Transverse colon (tissue), 4 donors: ENCODE measurements around the gene GLI1. TPM values are rescaled to one million over a fixed set of nuclear protein-coding genes. Genes with fewer than 3 reads are reported as not detected.
"Not testable (repeated sequence)": the region's sequence is repeated elsewhere in the genome, so short reads cannot be mapped to it uniquely, and the experiment has no call there.

Experiments used
- DNase-seq: peaks from one replicate; pipeline ENCODE4 v3.0.0-alpha.2; 2019
- H3K27ac ChIP-seq, 4 donors: fragments of 200-600 bp; sonication (generic); 2 replicates each; pipeline ENCODE4 v1.5.1; 2016 to 2018; ENCODE audit warnings: inconsistent platforms in 4 of 4
- H3K27me3 ChIP-seq: fragments of 200-600 bp; sonication (generic); 2 replicates; pipeline ENCODE4 v1.5.1; 2017; ENCODE audit warnings: inconsistent platforms
- H3K36me3 ChIP-seq, 4 donors: fragments of 200-600 bp; sonication (generic); 2 replicates each; pipeline ENCODE4 v1.5.1; 2017 to 2019; ENCODE audit warnings: inconsistent platforms in 4 of 4
- H3K4me1 ChIP-seq, 4 donors: fragments of 200-600 bp; sonication (generic); 2 replicates each; pipeline ENCODE4 v1.5.1; 2017 to 2020; ENCODE audit warnings: inconsistent platforms in 4 of 4
- H3K4me3 ChIP-seq, 4 donors: fragments of 200-600 bp; sonication (generic); 1 replicate in 1 of 4; 2 replicates in 3 of 4; pipeline versions ENCODE4 v1.5.1 to v1.6.1; 2017 to 2019; ENCODE audit warnings: inconsistent platforms in 4 of 4
- H3K9me3 ChIP-seq, 2 donors: fragments of 200-600 bp; sonication (generic); 2 replicates each; pipeline ENCODE4 v1.5.1; 2017 to 2019; ENCODE audit warnings: inconsistent platforms in 2 of 2
- CTCF ChIP-seq, 5 experiments: fragments of 200-600 bp in 3 of 5; fragments of 450-650 bp in 2 of 5; sonication (generic) in 3 of 5; IDR thresholded peaks; 1 replicate in 2 of 5; 2 replicates in 3 of 5; pipeline ENCODE4 v1.5.1; 2016 to 2017; ENCODE audit warnings: antibody characterized with exemption in 5 of 5, inconsistent platforms in 3 of 5, mild to moderate bottlenecking in 2 of 5, moderate library complexity in 1 of 5
- EP300 ChIP-seq: sonication (generic); formaldehyde crosslinking; IDR thresholded peaks from one replicate; pipeline ENCODE4 v1.6.1; 2017; ENCODE audit warnings: antibody characterized with exemption, low read depth
- POLR2A ChIP-seq: fragments of 450-650 bp; IDR thresholded peaks from one replicate; pipeline ENCODE4 v1.6.1; 2016; ENCODE audit warnings: antibody characterized with exemption, mild to moderate bottlenecking, moderate library complexity
- POLR2AphosphoS5 ChIP-seq, 3 donors: sonication (generic); formaldehyde crosslinking; IDR thresholded peaks; one replicate each; pipeline ENCODE4 v1.6.1; 2016; ENCODE audit warnings: antibody characterized with exemption in 3 of 3
- WGBS, 2 donors: methylation state at CpG; one replicate each; pipeline ENCODE4 v1.1.5; 2018; ENCODE audit warnings: low coverage in 1 of 2; 5-methylcytosine and 5-hydroxymethylcytosine counted together
- in situ Hi-C, 4 donors: fragments of 200-750 bp; cut with MboI; loops; one replicate each; pipeline versions ENCODE4 v1.15.0 to v1.15.1; 2017; ENCODE audit warnings: low sequenced_read_pairs in 3 of 4, low pct_ligation_motif_present in 1 of 4, low pct_unique_long_range_greater_than_20kb in 1 of 4
- intact Hi-C: fragments of 100-400 bp; cut with DNase I; formaldehyde crosslinking; loops from one replicate; pipeline ENCODE4 v1.15.1; 2023; ENCODE audit warnings: low total_unique reads
- total RNA-seq, 4 donors: library from RNA; depleted of rRNA; stranded (reverse); fragments of >200 nt; gene quantifications; one replicate each; pipeline ENCODE4 v1.1.0, GENCODE V29; 2016

The GLI1 gene
- total RNA-seq, 4 donors from 2014 or later, result 0.41 to 1.2 (median 0.79) TPM; not detected in 1

GRCh38 chr12:57416039-57416996 lies 43.3 kb upstream of the GLI1 start:
- in situ Hi-C loops, result no loop called here
- no peak for DNase-seq
- H3K36me3 ChIP-seq, result no peaks in the 10 kb centered on the region

GRCh38 chr12:57418255-57418654 lies 41.3 kb upstream of the GLI1 start:
- Histone ChIP-seq H3K27ac (no peak overlapping the region), H3K4me1 (no peaks in the 10 kb centered on the region), H3K36me3 (no peaks in the 10 kb centered on the region), H3K9me3 (no peaks in the 10 kb centered on the region), H3K27me3 (no peaks in the 10 kb centered on the region), H3K4me3 (no peak overlapping the region)
- in situ Hi-C loops (no loop called here), intact Hi-C loops (no loop called here)
- no peak for DNase-seq
- WGBS, 2 donors, result 88 to 91% methylated on average over 6 to 9 of the region's 9 CpGs
- TF ChIP-seq POLR2A, result no peak
- TF ChIP-seq POLR2AphosphoS5 (IDR thresholded peaks at IDR 0.05), result no peak
- TF ChIP-seq EP300, result no peak
- TF ChIP-seq CTCF (IDR thresholded peaks at IDR 0.05), result no peak

More at GRCh38 chr12:57416039-57416996, 43.3 kb upstream of the GLI1 start:
- H3K27me3 ChIP-seq, result no peaks in the 10 kb centered on the region
- no peak overlapping the region for H3K27ac ChIP-seq
- no peaks in the 10 kb centered on the region for H3K9me3 ChIP-seq
- intact Hi-C loops, result no loop called here
- TF ChIP-seq POLR2AphosphoS5 (IDR thresholded peaks at IDR 0.05) (no peak), POLR2A (no peak), CTCF (IDR thresholded peaks at IDR 0.05) (no peak), EP300 (no peak)
- H3K4me3 ChIP-seq, result no peak overlapping the region
- 90% methylated on average over 6 to 8 of the region's 8 CpGs for WGBS, 2 donors
- no peaks in the 10 kb centered on the region for H3K4me1 ChIP-seq

DNA sequence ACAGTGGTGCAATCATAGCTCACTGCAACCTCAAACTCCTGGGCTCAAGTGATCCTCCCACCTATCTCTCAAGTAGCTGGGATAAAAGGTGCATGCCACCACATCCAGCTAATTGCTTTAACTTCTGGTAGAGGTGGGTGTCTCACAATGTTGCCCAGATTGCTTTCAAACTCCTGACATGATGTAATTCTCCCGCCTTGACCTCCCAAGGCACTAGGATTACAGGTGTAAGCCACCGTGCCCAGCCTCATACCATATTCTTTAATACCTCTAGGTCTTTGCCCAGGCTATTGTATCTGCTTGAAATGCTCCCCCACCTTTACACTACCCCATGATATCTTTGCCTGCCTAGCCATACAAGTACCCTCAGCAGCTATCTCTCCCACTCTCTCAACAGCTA lies 40.1 kb upstream of the GLI1 start:
- Histone ChIP-seq H3K27me3 (no peaks in the 10 kb centered on the region), H3K36me3 (no peaks in the 10 kb centered on the region), H3K27ac (no peak overlapping the region), H3K4me3 (no peak overlapping the region), H3K9me3 (no peaks in the 10 kb centered on the region), H3K4me1 (no peaks in the 10 kb centered on the region)
- in situ Hi-C loops, result no loop called here
- TF ChIP-seq CTCF (IDR thresholded peaks at IDR 0.05) (no peak), POLR2AphosphoS5 (IDR thresholded peaks at IDR 0.05) (no peak), POLR2A (no peak), EP300 (no peak)
- 86 to 95% methylated on average over 2 of the region's 2 CpGs for WGBS, 2 donors
- no peak for DNase-seq
- intact Hi-C loops, result no loop called here

- Histone ChIP-seq H3K4me3 (no peak overlapping the region), H3K27ac (no peak overlapping the region), H3K4me1 (no peaks in the 10 kb centered on the region), H3K36me3 (no peaks in the 10 kb centered on the region), H3K27me3 (no peaks in the 10 kb centered on the region), H3K9me3 (no peaks in the 10 kb centered on the region)
- WGBS, 2 donors, result 96 to 98% methylated on average over 4 to 5 of the region's 5 CpGs
- in situ Hi-C loops, result no loop called here
- intact Hi-C loops, result no loop called here
- DNase-seq, result no peak
- TF ChIP-seq EP300, result no peak
- TF ChIP-seq CTCF (IDR thresholded peaks at IDR 0.05), result no peak
- TF ChIP-seq POLR2A, result no peak
- TF ChIP-seq POLR2AphosphoS5 (IDR thresholded peaks at IDR 0.05), result no peak
Observed at GRCh38 chr12:57420482-57420881, 39.1 kb upstream of the GLI1 start.

GRCh38 chr12:57426948-57427347 lies 32.6 kb upstream of the GLI1 start:
- DNase-seq, H3K27me3 ChIP-seq, H3K27ac ChIP-seq, intact Hi-C loops, H3K4me3 ChIP-seq, H3K36me3 ChIP-seq, H3K9me3 ChIP-seq: not testable (repeated sequence)
- peaks cover 5 to 22% (median 8%) of the 10 kb centered on the region in 4 donors for H3K4me1 ChIP-seq
- in situ Hi-C loops, result loop anchor here in 1 of 4 donors (25.0 kb wide), 1 partner anchor 115 kb away; no protein-coding TSS in a partner anchor
- WGBS, 2 donors, result 92 to 100% methylated on average over 1 to 10 of the region's 10 CpGs
